ENCODE measurements around the gene KDSR. TPM values are rescaled to one million over a fixed set of nuclear protein-coding genes. Genes with fewer than 3 reads are reported as not detected.
A peak's percentile ranks its signal among the peaks of the same experiment; 100 is the strongest.

Gene KDSR
- total and polyA plus RNA-seq, 5 donors from 2014 or later: 42.0 to 119 (median 104) TPM

GRCh38 chr18:63377275-63377980 lies 10.4 kb upstream of the KDSR start:
- Mint-ChIP-seq H3K9me3 (peaks cover 0 to 6% (median 0%) of the 10 kb centered on the region in 7 donors), H3K4me3 (no peak overlapping the region)

GRCh38 chr18:63376538-63376937 lies 9.5 kb upstream of the KDSR start:
- no peak for DNase-seq
- Mint-ChIP-seq H3K9me3 (peaks cover 0 to 6% (median 0%) of the 10 kb centered on the region in 7 donors), H3K36me3 (peaks cover 6% of the 10 kb centered on the region)

More at GRCh38 chr18:63377275-63377980, 10.4 kb upstream of the KDSR start:
- no peak overlapping the region for H3K27ac ChIP-seq (ENCODE audit: insufficient read depth, low read length, poor library complexity, severe bottlenecking)
- no peaks in the 10 kb centered on the region for H3K36me3 ChIP-seq (ENCODE audit: control insufficient read depth, insufficient read depth, low read length)
- DNase-seq (no peak), ATAC-seq (ENCODE audit: low read depth in 2 of 2) (no peak)
- Mint-ChIP-seq H3K27ac (peak overlapping the region in 1 of 3 donors; percentile 50), H3K36me3 (peaks cover 6% of the 10 kb centered on the region), H3K27me3 (peaks cover 11% of the 10 kb centered on the region), H3K4me1 (peaks cover 13 to 24% (median 20%) of the 10 kb centered on the region in 4 donors)
- no peak overlapping the region for H3K4me3 ChIP-seq (ENCODE audit: low read depth, low read length)
- no peaks in the 10 kb centered on the region for H3K9me3 ChIP-seq (ENCODE audit: control insufficient read depth in 2 of 2, low read length in 2 of 2)
- H3K27me3 ChIP-seq (ENCODE audit: control insufficient read depth, insufficient read depth, low read length): peaks cover 2% of the 10 kb centered on the region
- peaks cover 4% of the 10 kb centered on the region for H3K4me1 ChIP-seq (ENCODE audit: control insufficient read depth, insufficient read depth, low read length, poor library complexity, severe bottlenecking)

GRCh38 chr18:63374540-63374939 lies 7.5 kb upstream of the KDSR start:
- Histone ChIP-seq H3K4me1 (ENCODE audit: control insufficient read depth, insufficient read depth, low read length, poor library complexity, severe bottlenecking) (peaks cover 4% of the 10 kb centered on the region), H3K27me3 (ENCODE audit: control insufficient read depth, insufficient read depth, low read length) (peaks cover 2% of the 10 kb centered on the region), H3K27ac (ENCODE audit: insufficient read depth, low read length, poor library complexity, severe bottlenecking) (no peak overlapping the region), H3K36me3 (ENCODE audit: control insufficient read depth, insufficient read depth, low read length) (no peaks in the 10 kb centered on the region), H3K9me3 (ENCODE audit: control insufficient read depth in 2 of 2, low read length in 2 of 2) (no peaks in the 10 kb centered on the region), H3K4me3 (ENCODE audit: low read depth, low read length) (no peak overlapping the region)
- Mint-ChIP-seq H3K36me3 (peaks cover 12% of the 10 kb centered on the region), H3K4me1 (peaks cover 12 to 23% (median 18%) of the 10 kb centered on the region in 4 donors), H3K27ac (no peak overlapping the region), H3K9me3 (peaks cover 0 to 6% (median 0%) of the 10 kb centered on the region in 7 donors), H3K4me3 (no peak overlapping the region), H3K27me3 (peaks cover 5% of the 10 kb centered on the region)
- DNase-seq: no peak
- ATAC-seq (ENCODE audit: low read depth in 2 of 2): no peak

More at GRCh38 chr18:63376538-63376937, 9.5 kb upstream of the KDSR start:
- no peak for ATAC-seq (ENCODE audit: low read depth in 2 of 2)
- peaks cover 4% of the 10 kb centered on the region for H3K4me1 ChIP-seq (ENCODE audit: control insufficient read depth, insufficient read depth, low read length, poor library complexity, severe bottlenecking)
- Mint-ChIP-seq H3K27ac (no peak overlapping the region), H3K4me1 (peaks cover 13 to 24% (median 20%) of the 10 kb centered on the region in 4 donors), H3K4me3 (no peak overlapping the region), H3K27me3 (peaks cover 11% of the 10 kb centered on the region)
- no peak overlapping the region for H3K4me3 ChIP-seq (ENCODE audit: low read depth, low read length)
- no peaks in the 10 kb centered on the region for H3K36me3 ChIP-seq (ENCODE audit: control insufficient read depth, insufficient read depth, low read length)
- H3K27me3 ChIP-seq (ENCODE audit: control insufficient read depth, insufficient read depth, low read length): peaks cover 2% of the 10 kb centered on the region
- no peaks in the 10 kb centered on the region for H3K9me3 ChIP-seq (ENCODE audit: control insufficient read depth in 2 of 2, low read length in 2 of 2)
- H3K27ac ChIP-seq (ENCODE audit: insufficient read depth, low read length, poor library complexity, severe bottlenecking): no peak overlapping the region

- H3K36me3 Mint-ChIP-seq: peaks cover 12% of the 10 kb centered on the region
- H3K27me3 ChIP-seq (ENCODE audit: control insufficient read depth, insufficient read depth, low read length): peaks cover 2% of the 10 kb centered on the region
- no peak overlapping the region for H3K4me3 ChIP-seq (ENCODE audit: low read depth, low read length)
- peaks cover 4% of the 10 kb centered on the region for H3K4me1 ChIP-seq (ENCODE audit: control insufficient read depth, insufficient read depth, low read length, poor library complexity, severe bottlenecking)
- H3K9me3 Mint-ChIP-seq: peaks cover 0 to 6% (median 0%) of the 10 kb centered on the region in 7 donors
- H3K27me3 Mint-ChIP-seq: peaks cover 5% of the 10 kb centered on the region
- no peak overlapping the region for H3K27ac ChIP-seq (ENCODE audit: insufficient read depth, low read length, poor library complexity, severe bottlenecking)
- H3K36me3 ChIP-seq (ENCODE audit: control insufficient read depth, insufficient read depth, low read length): no peaks in the 10 kb centered on the region
- ATAC-seq (ENCODE audit: low read depth in 2 of 2) (no peak), DNase-seq (no peak)
- no peak overlapping the region for H3K4me3 Mint-ChIP-seq
- peaks cover 0 to 21% (median 18%) of the 10 kb centered on the region in 4 donors for H3K4me1 Mint-ChIP-seq
- no peak overlapping the region for H3K27ac Mint-ChIP-seq
- no peaks in the 10 kb centered on the region for H3K9me3 ChIP-seq (ENCODE audit: control insufficient read depth in 2 of 2, low read length in 2 of 2)
Measured at GRCh38 chr18:63373161-63373560, 6.2 kb upstream of the KDSR start.

- Mint-ChIP-seq H3K4me1 (peaks cover 15 to 44% (median 33%) of the 10 kb centered on the region in 4 donors), H3K4me3 (peak overlapping the region; percentile 31 to 96 (median 86)), H3K36me3 (peaks cover 11% of the 10 kb centered on the region), H3K9me3 (no peaks in the 10 kb centered on the region), H3K27me3 (no peaks in the 10 kb centered on the region), H3K27ac (peak overlapping the region in 1 of 3 donors; percentile 33)
- ATAC-seq (ENCODE audit: low read depth in 2 of 2) (no peak), DNase-seq (no peak)
- Histone ChIP-seq H3K4me3 (ENCODE audit: low read depth, low read length) (peak overlapping the region; percentile 11), H3K27me3 (ENCODE audit: control insufficient read depth, insufficient read depth, low read length) (no peaks in the 10 kb centered on the region), H3K4me1 (ENCODE audit: control insufficient read depth, insufficient read depth, low read length, poor library complexity, severe bottlenecking) (peaks cover 37% of the 10 kb centered on the region), H3K9me3 (ENCODE audit: control insufficient read depth in 2 of 2, low read length in 2 of 2) (no peaks in the 10 kb centered on the region), H3K27ac (ENCODE audit: insufficient read depth, low read length, poor library complexity, severe bottlenecking) (no peak overlapping the region), H3K36me3 (ENCODE audit: control insufficient read depth, insufficient read depth, low read length) (no peaks in the 10 kb centered on the region)
Measured at GRCh38 chr18:63368611-63369010, 1.6 kb upstream of the KDSR start.

- peak; percentile 55 to 60 for ATAC-seq (ENCODE audit: low read depth in 2 of 2)
- peak overlapping the region; percentile 69 for H3K27ac ChIP-seq (ENCODE audit: insufficient read depth, low read length, poor library complexity, severe bottlenecking)
- H3K4me3 ChIP-seq (ENCODE audit: low read depth, low read length): peak overlapping the region; percentile 96
- peak; percentile 42 to 71 (median 64) for DNase-seq
- H3K36me3 ChIP-seq (ENCODE audit: control insufficient read depth, insufficient read depth, low read length): peaks cover 12% of the 10 kb centered on the region
- H3K9me3 ChIP-seq (ENCODE audit: control insufficient read depth in 2 of 2, low read length in 2 of 2): no peaks in the 10 kb centered on the region
- peaks cover 37% of the 10 kb centered on the region for H3K4me1 ChIP-seq (ENCODE audit: control insufficient read depth, insufficient read depth, low read length, poor library complexity, severe bottlenecking)
- H3K9me3 Mint-ChIP-seq: no peaks in the 10 kb centered on the region
- H3K27ac Mint-ChIP-seq: peak overlapping the region; percentile 87 to 92 (median 91)
- H3K27me3 ChIP-seq (ENCODE audit: control insufficient read depth, insufficient read depth, low read length): no peaks in the 10 kb centered on the region
- H3K4me3 Mint-ChIP-seq: peak overlapping the region; percentile 31 to 97 (median 94)
- peaks cover 15 to 51% (median 35%) of the 10 kb centered on the region in 4 donors for H3K4me1 Mint-ChIP-seq
- H3K36me3 Mint-ChIP-seq: peaks cover 18% of the 10 kb centered on the region
- no peaks in the 10 kb centered on the region for H3K27me3 Mint-ChIP-seq
Measured at GRCh38 chr18:63366213-63367052, 573 bp downstream of the KDSR start.

- DNase-seq (peak in 2 of 3 donors; percentile 8 to 48), ATAC-seq (ENCODE audit: low read depth in 2 of 2) (no peak)
- Histone ChIP-seq H3K4me3 (ENCODE audit: low read depth, low read length) (peak overlapping the region; percentile 96), H3K36me3 (ENCODE audit: control insufficient read depth, insufficient read depth, low read length) (peaks cover 15% of the 10 kb centered on the region), H3K27me3 (ENCODE audit: control insufficient read depth, insufficient read depth, low read length) (no peaks in the 10 kb centered on the region), H3K9me3 (ENCODE audit: control insufficient read depth in 2 of 2, low read length in 2 of 2) (no peaks in the 10 kb centered on the region), H3K27ac (ENCODE audit: insufficient read depth, low read length, poor library complexity, severe bottlenecking) (peak overlapping the region; percentile 69), H3K4me1 (ENCODE audit: control insufficient read depth, insufficient read depth, low read length, poor library complexity, severe bottlenecking) (peaks cover 37% of the 10 kb centered on the region)
- H3K36me3 Mint-ChIP-seq: peaks cover 15% of the 10 kb centered on the region
- H3K9me3 Mint-ChIP-seq: no peaks in the 10 kb centered on the region
- peak overlapping the region; percentile 87 to 92 (median 91) for H3K27ac Mint-ChIP-seq
- no peaks in the 10 kb centered on the region for H3K27me3 Mint-ChIP-seq
- H3K4me3 Mint-ChIP-seq: peak overlapping the region; percentile 31 to 97 (median 94)
- peaks cover 15 to 51% (median 33%) of the 10 kb centered on the region in 4 donors for H3K4me1 Mint-ChIP-seq
Measured at GRCh38 chr18:63365876-63366212, 1.2 kb downstream of the KDSR start.

All from CD4-positive, CD25-positive, alpha-beta regulatory T cell (primary cell).